PC-9 (cell line): ENCODE data around the gene WDR43. TPM values are rescaled to one million over a fixed set of nuclear protein-coding genes. Genes with fewer than 3 reads are reported as not detected.

Experiments
- BruUV-seq: library from RNA; stranded (reverse); fragments of 400-500 nt; replicated peaks from 2 replicates; lab custom pipeline; 2021; lab: Mats Ljungman, UMichigan
- CTCF ChIA-PET: fragments of 300-600 bp; sonication (Branson Sonifier 250); formaldehyde crosslinking; loops from one replicate; lab custom pipeline; 2022; ENCODE audit warnings: antibody characterized with exemption; lab: Charles Lee
- POLR2A ChIA-PET: fragments of 300-600 bp; sonication (Branson Sonifier 250); formaldehyde crosslinking; loops from one replicate; lab custom pipeline; 2022; ENCODE audit warnings: antibody characterized with exemption; ENCODE audit not compliant: unreplicated experiment; lab: Charles Lee
- DNase-seq, 2 experiments: peaks; one replicate each; pipeline versions ENCODE4 v3.0.0 to v3.0.0-alpha.2; 2015 to 2022; ENCODE audit warnings: mixed read lengths in 1 of 2
- H2AFZ ChIP-seq: fragments of 200-600 bp; sonication (generic); 2 replicates; pipeline ENCODE4 v1.8.1; 2017; ENCODE audit warnings: antibody characterized with exemption
- H3F3A ChIP-seq: fragments of 200-600 bp; sonication (generic); 2 replicates; pipeline ENCODE4 v1.8.1; 2017; ENCODE audit warnings: antibody characterized with exemption, mild to moderate bottlenecking, low read depth; ENCODE audit not compliant: insufficient read depth
- H3K27ac ChIP-seq: fragments of 200-600 bp; sonication (generic); 2 replicates; pipeline ENCODE4 v1.6.1; 2016; ENCODE audit warnings: mixed run types
- H3K27me3 ChIP-seq: fragments of 200-600 bp; sonication (generic); 2 replicates; pipeline ENCODE4 v1.6.1; 2016; ENCODE audit warnings: low read depth, mixed run types; ENCODE audit not compliant: insufficient read depth
- H3K36me3 ChIP-seq: fragments of 200-600 bp; sonication (generic); 2 replicates; pipeline ENCODE4 v1.6.1; 2016; ENCODE audit warnings: low read depth, mixed run types
- H3K4me1 ChIP-seq: fragments of 200-600 bp; sonication (generic); replicated peaks from 2 replicates; pipeline ENCODE4 v1.6.1; 2016; ENCODE audit warnings: mixed run types; ENCODE audit not compliant: insufficient read depth
- H3K4me2 ChIP-seq: fragments of 200-600 bp; sonication (generic); 2 replicates; pipeline ENCODE4 v1.6.1; 2017; ENCODE audit warnings: mixed run types
- H3K4me3 ChIP-seq: fragments of 200-600 bp; sonication (generic); 2 replicates; pipeline ENCODE4 v1.6.1; 2016; ENCODE audit warnings: mixed run types
- H3K79me2 ChIP-seq: fragments of 200-600 bp; sonication (generic); 2 replicates; pipeline ENCODE4 v1.6.1; 2017; ENCODE audit warnings: low read depth, mixed run types
- H3K9me2 ChIP-seq: fragments of 200-600 bp; sonication (generic); 2 replicates; pipeline ENCODE4 v1.8.1; 2017; ENCODE audit warnings: mild to moderate bottlenecking; ENCODE audit not compliant: insufficient read depth
- H3K9me3 ChIP-seq: fragments of 200-600 bp; sonication (generic); 2 replicates; pipeline ENCODE4 v1.8.1; 2016; ENCODE audit warnings: low read depth; ENCODE audit not compliant: insufficient read depth
- H4K20me1 ChIP-seq: fragments of 200-600 bp; sonication (generic); 2 replicates; pipeline ENCODE4 v1.8.1; 2017; ENCODE audit not compliant: insufficient read depth
- EZH2 ChIP-seq: fragments of 200-600 bp; sonication (generic); IDR thresholded peaks from 2 replicates; pipeline ENCODE4 v1.8.0; 2017; ENCODE audit warnings: antibody characterized with exemption, low read depth
- intact Hi-C: fragments of 100-400 bp; cut with micrococcal nuclease; formaldehyde crosslinking; loops from one replicate; pipeline ENCODE4 v1.10.0; 2022; ENCODE audit not compliant: unreplicated experiment
- total RNA-seq: library from RNA; stranded (reverse); gene quantifications from 2 replicates; pipeline ENCODE4 v1.2.3, GENCODE V29; 2021
- TF ChIP-seq, protein P1 (sequence below): fragments of 200-600 bp; sonication (generic); conservative IDR thresholded peaks from 2 replicates; pipeline ENCODE4 v1.6.1; 2017; ENCODE audit warnings: mixed run types, antibody characterized with exemption, mild to moderate bottlenecking, moderate library complexity

WDR43 gene
- total RNA-seq, 1 experiment from 2014 or later: 57.9 TPM

DNA sequence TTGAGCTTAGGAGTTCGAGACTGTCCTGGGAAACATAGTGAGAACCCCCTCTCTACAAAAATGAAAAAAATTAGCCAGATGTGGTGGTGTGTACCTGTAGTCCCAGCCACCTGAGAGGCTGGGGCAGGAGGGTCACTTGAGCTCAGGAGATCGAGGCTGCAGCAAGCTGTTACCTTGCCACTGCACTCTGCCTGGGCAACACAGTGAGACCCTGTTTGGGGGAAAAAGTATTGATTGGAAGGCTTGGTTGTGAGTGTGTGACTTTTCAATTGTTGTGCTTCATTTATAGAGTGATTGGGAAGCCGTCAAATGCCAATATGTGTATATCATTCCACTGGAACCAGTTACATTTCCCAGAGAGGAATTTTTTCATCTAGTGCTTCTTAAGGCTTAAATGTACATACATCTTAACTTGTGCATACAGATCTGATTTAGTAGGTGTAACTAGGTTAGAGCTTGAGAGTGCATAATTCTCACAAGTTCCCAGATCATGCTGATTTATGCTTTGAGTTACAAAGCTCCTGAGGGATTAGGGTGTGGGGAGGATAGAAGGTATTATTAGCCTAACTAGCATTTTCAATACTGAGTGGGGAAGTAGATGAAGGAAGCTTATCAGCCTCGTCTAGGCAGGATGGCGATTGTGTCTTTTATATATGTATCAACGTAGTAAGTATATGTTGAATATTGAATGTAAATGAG, 15.3 kb downstream of the WDR43 start:
- Histone ChIP-seq H3K4me3 (no peak overlapping the region), H3F3A (peaks cover 74% of the 10 kb centered on the region), H3K4me2 (no peak overlapping the region), H3K9me3 (no peaks in the 10 kb centered on the region), H3K9me2 (no peaks in the 10 kb centered on the region), H3K36me3 (peaks cover 60% of the 10 kb centered on the region), H3K27me3 (no peaks in the 10 kb centered on the region), H3K27ac (no peak overlapping the region), H3K79me2 (peaks cover 90% of the 10 kb centered on the region), H4K20me1 (peaks cover 98% of the 10 kb centered on the region), H3K4me1 (peaks cover under 1% of the 10 kb centered on the region; the same call in 1 of the 2 replicates), H2AFZ (no peak overlapping the region)
- DNase-seq: no peak
- ChIA-PET POLR2A (no interaction called here), CTCF (interaction anchor here (0.6 kb wide), 1 partner anchor 106 kb away, joined by 3 read pairs; no protein-coding TSS in a partner anchor)
- intact Hi-C loops: no loop called here
- BruUV-seq: no TSS peak
- TF ChIP-seq, protein P1, sequence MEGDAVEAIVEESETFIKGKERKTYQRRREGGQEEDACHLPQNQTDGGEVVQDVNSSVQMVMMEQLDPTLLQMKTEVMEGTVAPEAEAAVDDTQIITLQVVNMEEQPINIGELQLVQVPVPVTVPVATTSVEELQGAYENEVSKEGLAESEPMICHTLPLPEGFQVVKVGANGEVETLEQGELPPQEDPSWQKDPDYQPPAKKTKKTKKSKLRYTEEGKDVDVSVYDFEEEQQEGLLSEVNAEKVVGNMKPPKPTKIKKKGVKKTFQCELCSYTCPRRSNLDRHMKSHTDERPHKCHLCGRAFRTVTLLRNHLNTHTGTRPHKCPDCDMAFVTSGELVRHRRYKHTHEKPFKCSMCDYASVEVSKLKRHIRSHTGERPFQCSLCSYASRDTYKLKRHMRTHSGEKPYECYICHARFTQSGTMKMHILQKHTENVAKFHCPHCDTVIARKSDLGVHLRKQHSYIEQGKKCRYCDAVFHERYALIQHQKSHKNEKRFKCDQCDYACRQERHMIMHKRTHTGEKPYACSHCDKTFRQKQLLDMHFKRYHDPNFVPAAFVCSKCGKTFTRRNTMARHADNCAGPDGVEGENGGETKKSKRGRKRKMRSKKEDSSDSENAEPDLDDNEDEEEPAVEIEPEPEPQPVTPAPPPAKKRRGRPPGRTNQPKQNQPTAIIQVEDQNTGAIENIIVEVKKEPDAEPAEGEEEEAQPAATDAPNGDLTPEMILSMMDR: no peak
- no peak for TF ChIP-seq EZH2

DNA sequence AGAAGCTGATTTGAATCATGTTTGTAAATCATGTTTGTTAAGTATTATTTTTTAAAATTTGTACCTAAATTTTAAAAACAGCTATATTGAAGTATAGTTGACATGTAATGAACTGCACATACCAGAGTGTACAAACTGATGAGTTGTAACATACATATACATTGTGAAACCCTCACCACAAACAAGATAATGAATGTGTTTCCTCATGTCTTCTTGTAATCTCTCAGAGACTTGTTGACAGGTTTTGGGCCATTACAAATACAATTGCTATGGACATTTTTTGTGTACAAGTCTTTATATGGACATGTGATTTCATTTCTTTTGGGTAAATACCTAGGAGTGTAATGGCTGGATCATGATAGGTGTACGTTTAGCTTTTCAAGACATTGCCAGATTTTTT, 21.5 kb downstream of the WDR43 start:
- no peak overlapping the region for H3K27ac ChIP-seq
- POLR2A ChIA-PET: interaction anchor here (0.6 to 0.7 kb wide), 3 partner anchors 152 to 671 kb away, joined by 4 to 8 read pairs (median 5); no protein-coding TSS in a partner anchor
- H3K4me3 ChIP-seq: no peak overlapping the region
- no peaks in the 10 kb centered on the region for H3K4me1 ChIP-seq
- no peaks in the 10 kb centered on the region for H3K9me2 ChIP-seq
- CTCF ChIA-PET: no interaction called here
- DNase-seq: no peak
- H3K4me2 ChIP-seq: no peak overlapping the region
- H3K36me3 ChIP-seq: peaks cover 57% of the 10 kb centered on the region
- no TSS peak for BruUV-seq
- no peaks in the 10 kb centered on the region for H3K9me3 ChIP-seq
- no peak for TF ChIP-seq EZH2
- TF ChIP-seq, protein P1: no peak
- peaks cover 96% of the 10 kb centered on the region for H4K20me1 ChIP-seq
- no peaks in the 10 kb centered on the region for H3K27me3 ChIP-seq
- H2AFZ ChIP-seq: no peak overlapping the region
- H3K79me2 ChIP-seq: peaks cover 88% of the 10 kb centered on the region
- intact Hi-C loops: no loop called here
- H3F3A ChIP-seq: peaks cover 40% of the 10 kb centered on the region

DNA sequence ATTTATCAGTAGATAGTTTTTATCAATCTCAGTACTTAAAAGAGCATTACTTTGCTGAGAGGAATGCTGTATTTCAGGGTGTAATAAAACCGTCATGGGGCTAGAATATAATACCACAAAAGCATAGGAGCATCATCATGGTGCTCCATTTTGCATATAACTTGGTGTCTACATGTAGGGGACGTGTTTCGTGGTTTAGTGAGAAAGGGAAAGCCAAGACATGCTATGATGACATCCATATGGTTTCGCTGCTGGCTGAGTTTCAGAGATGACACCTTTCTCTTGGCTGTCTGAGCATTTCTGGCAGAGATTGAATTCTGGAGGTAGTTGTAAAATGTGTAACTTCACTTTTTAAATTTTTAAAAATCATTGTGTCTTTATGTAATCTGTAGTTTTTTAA, 32.4 kb downstream of the WDR43 start:
- Histone ChIP-seq H3K4me1 (no peaks in the 10 kb centered on the region), H3K36me3 (peaks cover 74% of the 10 kb centered on the region), H3K9me3 (no peaks in the 10 kb centered on the region), H3F3A (peaks cover 63% of the 10 kb centered on the region), H3K4me2 (no peak overlapping the region), H3K27ac (no peak overlapping the region), H3K27me3 (no peaks in the 10 kb centered on the region), H3K4me3 (no peak overlapping the region), H3K79me2 (peaks cover 55% of the 10 kb centered on the region), H2AFZ (no peak overlapping the region), H3K9me2 (no peaks in the 10 kb centered on the region), H4K20me1 (peaks cover 88% of the 10 kb centered on the region)
- TF ChIP-seq, protein P1: no peak
- no peak for TF ChIP-seq EZH2
- ChIA-PET POLR2A (no interaction called here), CTCF (no interaction called here)
- BruUV-seq: no TSS peak
- DNase-seq: no peak
- intact Hi-C loops: loop anchor here (10.0 kb wide), 1 partner anchor 352 kb away; no protein-coding TSS in a partner anchor
